ENCODE data around the gene SLC25A22. TPM values are rescaled to one million over a fixed set of nuclear protein-coding genes. Genes with fewer than 3 reads are reported as not detected.

The SLC25A22 gene
- total RNA-seq, 6 experiments from 2014 or later, result 39.7 to 47.3 (median 42.9) TPM

DNA sequence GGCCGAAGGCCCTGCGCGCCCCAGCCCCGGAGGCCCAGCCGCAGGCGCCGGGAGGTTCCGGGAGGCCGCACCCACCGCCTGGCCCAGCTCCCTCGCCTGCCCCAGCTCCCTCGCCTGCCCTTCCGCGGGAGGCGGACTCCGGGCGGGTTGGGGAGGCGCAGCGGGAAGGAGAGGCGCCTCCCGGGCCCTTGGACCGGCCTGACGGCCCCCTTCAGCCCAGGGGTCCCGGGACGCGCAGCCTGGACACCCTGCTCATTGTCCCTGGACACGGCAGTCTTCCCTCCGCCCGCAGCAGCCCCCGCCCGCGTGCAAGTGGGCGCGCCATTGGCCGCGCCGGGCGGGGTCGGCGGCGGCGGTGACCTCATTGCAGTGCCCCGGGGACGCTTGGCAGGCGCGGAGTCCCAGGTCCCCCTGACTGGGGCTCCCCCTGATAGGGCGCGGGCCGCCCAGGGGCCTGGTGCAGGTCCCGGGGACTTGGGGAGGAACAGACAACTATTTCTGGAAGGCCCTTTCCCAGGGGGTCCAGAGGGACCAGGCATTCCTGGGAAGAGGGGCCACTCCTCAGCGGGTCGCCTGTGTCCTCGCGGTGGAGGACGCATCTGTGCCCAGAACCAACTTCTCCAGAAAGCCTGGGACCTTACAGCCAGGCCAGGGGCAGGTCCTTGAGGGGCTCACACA is 35.2 kb upstream of the SLC25A22 start:
- H3K27me3 Mint-ChIP-seq (ENCODE audit: insufficient read depth), result peaks cover 21% of the 10 kb centered on the region
- no peak for DNase-seq
- peak overlapping the region; percentile 95 for H3K27ac Mint-ChIP-seq
- H3K9me3 Mint-ChIP-seq, result no peaks in the 10 kb centered on the region
- peaks cover 29% of the 10 kb centered on the region for H3K4me1 Mint-ChIP-seq (ENCODE audit: low read depth)
- TF ChIP-seq, protein P1, sequence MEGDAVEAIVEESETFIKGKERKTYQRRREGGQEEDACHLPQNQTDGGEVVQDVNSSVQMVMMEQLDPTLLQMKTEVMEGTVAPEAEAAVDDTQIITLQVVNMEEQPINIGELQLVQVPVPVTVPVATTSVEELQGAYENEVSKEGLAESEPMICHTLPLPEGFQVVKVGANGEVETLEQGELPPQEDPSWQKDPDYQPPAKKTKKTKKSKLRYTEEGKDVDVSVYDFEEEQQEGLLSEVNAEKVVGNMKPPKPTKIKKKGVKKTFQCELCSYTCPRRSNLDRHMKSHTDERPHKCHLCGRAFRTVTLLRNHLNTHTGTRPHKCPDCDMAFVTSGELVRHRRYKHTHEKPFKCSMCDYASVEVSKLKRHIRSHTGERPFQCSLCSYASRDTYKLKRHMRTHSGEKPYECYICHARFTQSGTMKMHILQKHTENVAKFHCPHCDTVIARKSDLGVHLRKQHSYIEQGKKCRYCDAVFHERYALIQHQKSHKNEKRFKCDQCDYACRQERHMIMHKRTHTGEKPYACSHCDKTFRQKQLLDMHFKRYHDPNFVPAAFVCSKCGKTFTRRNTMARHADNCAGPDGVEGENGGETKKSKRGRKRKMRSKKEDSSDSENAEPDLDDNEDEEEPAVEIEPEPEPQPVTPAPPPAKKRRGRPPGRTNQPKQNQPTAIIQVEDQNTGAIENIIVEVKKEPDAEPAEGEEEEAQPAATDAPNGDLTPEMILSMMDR (IDR thresholded peaks at IDR 0.05), result no peak
- peaks cover 8% of the 10 kb centered on the region for H3K36me3 Mint-ChIP-seq (ENCODE audit: low read depth)
- H3K4me3 Mint-ChIP-seq, result peak overlapping the region; percentile 95

DNA sequence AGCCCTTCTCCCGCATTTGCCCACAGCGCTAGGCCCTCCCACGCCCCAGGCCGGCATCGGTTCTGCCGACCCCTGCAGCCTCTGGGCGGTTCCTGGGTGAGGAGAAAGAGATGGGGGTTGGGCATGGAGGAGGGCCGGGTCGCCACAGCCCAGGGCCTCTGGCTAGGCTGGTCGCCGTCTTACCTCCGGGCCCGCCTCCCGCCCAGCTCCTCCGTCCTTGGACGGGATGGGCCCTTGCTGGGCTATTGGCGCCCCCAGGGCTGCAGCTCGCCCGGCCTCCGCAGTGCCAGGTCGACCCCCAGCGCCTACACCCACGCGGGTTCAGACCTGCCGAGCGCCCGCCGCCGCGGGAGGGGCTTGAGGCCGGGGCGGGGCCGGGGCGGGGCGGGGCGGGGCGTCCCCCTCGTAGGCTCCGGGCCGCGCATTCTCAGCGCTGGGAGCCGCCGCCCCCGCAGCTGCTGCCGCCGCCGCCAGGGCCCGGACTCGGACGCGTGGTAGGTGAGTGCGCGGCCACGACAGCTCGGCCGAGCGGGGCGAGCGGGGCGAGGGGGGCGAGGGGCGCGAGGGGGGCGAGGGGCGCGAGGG is 34.5 kb upstream of the SLC25A22 start, which contains the start of gene CD151:
Gene CD151, plus strand, starts transcription at position 424 of the 585 bp plus-strand sequence. CDS start 3,118 bp downstream, outside the sequence.
- Mint-ChIP-seq H3K4me3 (peak within 1 kb of the TSS; percentile 95), H3K36me3 (ENCODE audit: low read depth) (peaks cover 8% of the 10 kb centered on the region), H3K27me3 (ENCODE audit: insufficient read depth) (peaks cover 22% of the 10 kb centered on the region), H3K27ac (peak within 1 kb of the TSS; percentile 95), H3K4me1 (ENCODE audit: low read depth) (peaks cover 29% of the 10 kb centered on the region), H3K9me3 (no peaks in the 10 kb centered on the region)
- no peak for DNase-seq
- TF ChIP-seq, protein P1 (IDR thresholded peaks at IDR 0.05), result no peak

DNA sequence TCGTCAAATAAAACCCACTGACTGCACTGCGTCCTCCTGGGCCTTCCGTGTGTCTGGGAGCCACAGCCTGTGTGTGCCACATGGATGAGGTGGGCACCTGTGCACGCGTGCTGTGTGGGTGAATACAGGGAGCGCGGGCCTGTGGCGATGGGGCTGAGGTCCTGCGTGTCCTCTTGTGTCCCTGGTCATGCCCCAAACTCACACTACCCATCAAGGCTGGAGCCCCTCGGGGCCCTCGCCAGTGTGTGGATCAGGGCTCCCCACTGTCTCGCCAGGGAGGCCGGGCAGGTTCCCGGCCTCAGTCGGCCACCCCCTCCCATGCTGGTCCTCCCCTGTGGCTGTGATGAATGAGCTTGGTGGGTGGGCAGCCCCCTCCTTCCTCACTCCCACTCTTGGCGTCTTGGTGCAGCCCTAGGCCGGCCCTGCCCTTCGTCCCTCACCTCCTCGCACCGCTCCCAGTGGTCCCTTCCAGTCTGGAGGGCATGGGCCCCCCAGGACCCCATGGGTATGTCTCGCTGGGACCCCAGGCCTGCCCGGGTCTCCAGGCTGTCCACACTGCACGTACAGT is 34.0 kb upstream of the SLC25A22 start:
- peaks cover 24% of the 10 kb centered on the region for H3K27me3 Mint-ChIP-seq (ENCODE audit: insufficient read depth)
- H3K4me1 Mint-ChIP-seq (ENCODE audit: low read depth), result peaks cover 29% of the 10 kb centered on the region

DNA sequence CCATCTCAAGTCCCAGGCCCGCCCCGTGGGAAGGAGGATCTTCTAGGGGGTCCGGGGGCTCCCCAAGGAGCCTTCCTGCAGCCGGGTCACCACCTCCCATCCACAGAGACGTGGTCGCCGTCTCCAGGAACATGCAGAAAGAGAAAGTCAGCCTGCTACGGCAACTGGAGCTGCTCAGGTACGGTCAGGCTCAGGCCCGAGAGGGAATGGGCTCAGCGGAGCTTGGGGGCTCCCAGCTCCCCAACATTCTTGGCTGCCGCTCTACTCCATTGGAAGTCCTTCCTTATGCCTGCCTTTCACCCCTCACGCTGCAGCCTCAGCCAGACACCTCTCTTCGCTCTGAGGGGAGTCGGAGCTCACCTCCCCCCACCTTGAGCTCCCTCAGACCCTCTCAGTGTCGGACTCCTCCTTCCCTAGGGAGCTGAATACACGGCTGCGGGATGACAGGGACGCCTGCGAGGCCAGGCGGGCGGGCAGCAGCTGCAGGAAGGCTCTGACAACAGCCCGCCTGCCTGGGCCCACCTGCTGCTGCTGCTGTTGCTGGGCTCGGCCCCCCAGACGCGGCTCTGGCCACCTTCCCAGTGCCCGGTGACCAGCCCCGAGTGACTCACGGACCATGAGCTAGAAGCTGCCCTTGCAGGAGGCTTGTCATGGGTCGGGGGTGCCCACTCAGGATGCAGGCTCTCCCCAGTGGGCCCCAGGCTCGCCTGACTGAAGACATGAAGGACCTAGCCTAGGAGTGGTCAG is 33.2 kb upstream of the SLC25A22 start:
- Mint-ChIP-seq H3K4me3 (peak overlapping the region; percentile 73), H3K27ac (peak overlapping the region; percentile 51), H3K4me1 (ENCODE audit: low read depth) (peaks cover 29% of the 10 kb centered on the region), H3K27me3 (ENCODE audit: insufficient read depth) (peaks cover 26% of the 10 kb centered on the region), H3K36me3 (ENCODE audit: low read depth) (peaks cover 8% of the 10 kb centered on the region), H3K9me3 (no peaks in the 10 kb centered on the region)
- DNase-seq, result no peak
- TF ChIP-seq, protein P1 (IDR thresholded peaks at IDR 0.05), result no peak

More for the DNA sequence above, 34.0 kb upstream of the SLC25A22 start:
- TF ChIP-seq, protein P1 (IDR thresholded peaks at IDR 0.05), result no peak
- Mint-ChIP-seq H3K27ac (no peak overlapping the region), H3K9me3 (no peaks in the 10 kb centered on the region), H3K36me3 (ENCODE audit: low read depth) (peaks cover 8% of the 10 kb centered on the region), H3K4me3 (peak overlapping the region; percentile 78)
- no peak for DNase-seq

DNA sequence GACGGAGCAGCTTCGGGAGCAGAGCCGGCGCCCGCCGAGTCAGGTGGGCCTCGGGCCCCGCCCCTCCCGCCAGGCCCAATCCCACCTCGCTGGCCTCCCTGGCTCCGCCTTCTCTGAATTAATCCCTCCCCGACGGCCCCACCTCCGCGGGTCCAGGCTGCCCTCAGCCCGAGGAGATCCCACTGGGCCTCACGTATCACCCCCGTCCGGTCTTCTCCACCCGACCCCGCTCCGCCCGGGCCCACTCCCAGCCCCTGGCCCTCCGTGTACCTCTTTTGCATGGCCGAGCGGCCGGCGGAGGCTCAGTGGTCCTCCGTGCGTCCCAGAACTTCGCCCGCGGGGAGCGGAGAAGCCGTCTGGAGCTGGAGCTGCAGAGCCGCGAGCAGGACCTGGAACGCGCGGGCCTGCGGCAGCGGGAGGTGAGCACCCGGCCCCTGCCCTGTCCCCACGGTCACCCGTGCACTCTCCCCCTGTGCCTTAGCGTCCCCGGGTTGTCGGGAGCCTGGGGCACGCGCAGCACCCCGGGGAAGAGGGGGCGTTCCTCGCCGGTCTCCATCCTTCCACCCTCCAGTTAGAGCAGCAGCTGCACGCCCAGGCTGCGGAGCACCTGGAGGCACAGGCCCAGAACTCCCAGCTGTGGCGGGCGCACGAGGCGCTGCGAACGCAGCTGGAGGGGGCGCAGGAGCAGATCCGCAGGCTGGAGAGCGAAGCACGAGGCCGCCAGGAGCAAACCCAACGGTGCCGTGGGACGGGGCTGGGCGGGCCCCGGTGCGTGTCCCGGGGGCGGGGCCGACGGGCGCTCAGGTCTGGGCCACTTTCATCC is 32.4 kb upstream of the SLC25A22 start:
- TF ChIP-seq, protein P1 (IDR thresholded peaks at IDR 0.05), result no peak
- Mint-ChIP-seq H3K4me3 (peak overlapping the region; percentile 46), H3K36me3 (ENCODE audit: low read depth) (peaks cover 8% of the 10 kb centered on the region), H3K9me3 (no peaks in the 10 kb centered on the region), H3K27ac (no peak overlapping the region), H3K27me3 (ENCODE audit: insufficient read depth) (peaks cover 26% of the 10 kb centered on the region), H3K4me1 (ENCODE audit: low read depth) (peaks cover 29% of the 10 kb centered on the region)
- DNase-seq, result peak; percentile 47
